Mammary epithelial cell (primary cell): ENCODE results near the gene SYPL2.

ENCODE experiments used
- CTCF ChIP-seq, 2 donors: IDR thresholded peaks in 1 of 2; conservative IDR thresholded peaks in 1 of 2; 2 replicates each; pipeline ENCODE4 v1.5.1; 2011 to 2012; ENCODE audit warnings: inconsistent platforms in 2 of 2, low read length in 2 of 2, mild to moderate bottlenecking in 2 of 2, control low read depth in 1 of 2, low read depth in 1 of 2; ENCODE audit not compliant: insufficient read depth in 1 of 2; ENCODE audit errors: extremely low read depth in 1 of 2
- EZH2 ChIP-seq: IDR thresholded peaks from 2 replicates; pipeline ENCODE4 v1.6.1; 2012; ENCODE audit warnings: low read length, inconsistent platforms, borderline replicate concordance

- TF ChIP-seq CTCF (conservative IDR thresholded peaks at IDR 0.05 in 1 of 2, IDR thresholded peaks at IDR 0.05 in 1 of 2; ENCODE audit: extremely low read depth in 1 of 2, insufficient read depth in 1 of 2, low read depth in 1 of 2, low read length in 2 of 2) = no peak
- no peak for TF ChIP-seq EZH2
These were observed 32.7 kb downstream of the SYPL2 start for GRCh38 chr1:109499081-109499480.
